HG03045 (cell line): ENCODE data around the gene SRGAP2C.
"Not testable (repeated sequence)": the region's sequence is repeated elsewhere in the genome, so short reads cannot be mapped to it uniquely, and the experiment has no call there.

Experiments
- ATAC-seq: cut with Tn5 transposase; IDR thresholded peaks from one replicate; pipeline ENCODE4 v1.9.1; 2021; ENCODE audit warnings: mild to moderate bottlenecking, moderate library complexity; ENCODE audit not compliant: unreplicated experiment

The SRGAP2C gene

DNA sequence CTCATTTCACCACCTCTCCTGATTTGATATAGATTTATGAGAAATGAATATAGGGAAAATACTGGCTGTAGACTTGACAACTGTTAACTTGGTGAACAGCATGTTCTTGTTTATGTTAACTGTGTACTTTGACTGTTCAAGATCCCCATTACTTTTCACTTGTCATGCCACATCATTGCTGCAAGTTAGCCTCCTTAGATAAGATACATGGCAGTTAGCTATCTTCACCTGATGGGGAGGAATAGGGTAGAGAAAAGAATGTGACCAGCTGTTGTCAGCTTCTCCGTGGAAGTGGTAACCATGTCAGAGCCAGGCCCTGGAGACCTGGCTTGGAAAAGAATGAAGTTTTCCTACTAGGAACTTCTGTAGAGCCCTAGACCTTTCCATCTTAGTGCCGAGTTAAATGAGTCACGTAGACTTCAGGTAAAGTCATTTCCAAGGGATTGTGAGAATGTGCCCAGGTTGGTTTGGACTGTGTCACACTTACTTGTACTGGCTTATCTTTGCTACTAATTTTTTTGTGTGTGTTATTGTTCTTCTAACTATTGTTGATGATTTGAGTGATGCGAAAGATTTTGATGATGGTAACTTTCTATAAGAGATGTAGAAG is 41.6 kb downstream of the SRGAP2C start:
- ATAC-seq = not testable (repeated sequence)

DNA sequence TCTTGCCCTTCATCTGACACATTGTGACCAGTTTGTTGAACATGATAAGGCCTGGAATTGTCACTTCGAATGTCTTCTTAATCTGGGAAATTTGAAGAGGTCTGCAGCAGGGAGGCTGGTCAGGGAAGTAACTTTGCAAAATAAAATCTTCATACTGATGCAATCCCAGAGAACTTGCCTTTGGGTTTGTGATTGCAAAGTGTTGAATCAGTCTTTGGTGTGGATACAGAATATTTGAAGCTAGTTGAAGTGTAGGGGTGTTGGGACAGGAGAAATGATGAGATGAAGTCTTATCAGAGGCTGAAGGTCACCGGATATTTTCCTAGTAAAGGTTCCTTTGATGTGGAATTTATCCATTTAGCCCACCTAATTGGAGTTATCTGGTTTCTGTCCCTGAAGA is 42.1 kb downstream of the SRGAP2C start:
- ATAC-seq = not testable (repeated sequence)

DNA sequence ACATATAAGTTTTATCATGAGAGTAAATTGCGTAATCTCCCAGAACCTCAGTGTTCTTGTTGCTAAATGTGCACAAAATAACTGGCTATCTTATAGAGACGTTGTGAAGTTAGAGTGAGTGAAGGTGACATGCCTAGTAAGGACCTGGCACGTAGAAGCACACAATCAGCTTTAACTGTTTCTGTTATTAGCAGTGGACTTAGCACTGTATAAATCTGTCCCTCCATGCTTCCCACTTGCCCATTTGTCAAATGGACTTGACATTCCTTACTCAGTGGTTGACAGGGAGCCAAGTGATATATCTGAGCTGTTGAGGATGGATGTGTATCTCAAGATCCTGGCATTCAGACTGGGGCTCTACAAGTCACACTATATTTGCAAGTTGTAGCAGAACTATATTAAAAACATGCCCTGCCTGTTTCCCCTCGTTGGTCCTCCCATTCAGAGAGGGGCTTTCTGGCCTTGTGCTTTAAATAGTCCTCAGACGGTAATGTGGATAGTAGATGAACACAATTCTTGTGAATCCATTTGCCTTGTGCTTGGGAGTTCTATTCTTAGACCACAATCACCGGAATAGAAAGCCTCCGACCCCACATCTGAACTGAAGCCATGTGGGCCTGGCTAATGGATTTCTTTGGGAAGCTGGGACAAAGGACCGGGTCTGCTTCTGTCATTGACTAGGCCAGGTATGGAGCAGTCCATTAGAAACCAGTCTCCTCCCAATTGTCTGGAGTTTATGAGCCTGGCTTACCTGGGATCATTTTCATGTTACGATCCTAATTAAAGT is 43.0 kb downstream of the SRGAP2C start:
- not testable (repeated sequence) for ATAC-seq

DNA sequence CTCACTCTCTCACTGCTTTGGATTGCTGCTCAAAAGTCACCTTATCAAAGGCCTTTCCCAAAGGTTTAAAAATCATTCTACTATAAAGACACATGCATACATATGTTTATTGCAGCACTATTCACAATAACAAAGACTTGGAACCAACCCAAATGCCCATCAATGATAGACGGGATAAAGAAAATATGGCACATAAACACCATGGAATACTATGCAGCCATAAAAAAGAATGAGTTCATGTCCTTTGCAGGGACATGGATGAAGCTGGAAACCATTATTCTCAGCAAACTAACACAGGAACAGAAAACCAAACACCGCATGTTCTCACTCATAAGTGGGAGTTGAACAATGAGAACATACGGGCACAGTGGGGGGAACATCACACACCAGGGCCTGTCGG is 45.9 kb downstream of the SRGAP2C start:
- ATAC-seq = not testable (repeated sequence)

DNA sequence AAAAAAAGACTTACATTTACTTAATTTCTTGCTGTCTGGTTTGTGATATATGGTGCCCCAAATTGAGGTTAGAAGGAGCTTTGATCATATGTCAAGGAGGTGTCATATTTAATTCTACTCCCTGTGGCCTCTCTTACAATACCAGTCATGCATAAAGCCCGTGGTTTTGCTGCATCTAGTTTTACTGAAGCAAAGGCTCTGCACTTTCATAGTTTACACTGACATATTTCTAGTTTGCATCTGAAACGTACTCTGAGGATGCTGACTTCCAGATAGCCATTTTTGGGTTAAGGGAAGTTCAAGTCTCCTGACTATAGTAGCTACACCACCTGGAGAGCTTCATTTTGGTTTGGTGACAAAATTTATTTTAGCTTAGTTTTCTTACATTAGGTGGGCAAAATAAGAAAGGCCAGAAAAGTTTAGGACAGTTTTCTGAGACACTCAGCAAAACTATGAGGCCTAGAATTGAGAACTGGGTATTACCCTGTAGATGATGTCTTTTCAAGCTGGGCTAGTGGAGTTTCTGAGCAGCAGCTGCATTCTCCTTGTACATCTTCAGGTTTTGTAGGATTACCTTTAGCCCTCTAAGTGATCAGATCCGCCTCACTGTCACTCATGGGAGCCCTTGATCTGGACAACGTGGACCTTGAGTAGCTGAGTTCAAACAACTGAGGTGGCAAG is 47.8 kb downstream of the SRGAP2C start:
- peak; percentile 52 for ATAC-seq

DNA sequence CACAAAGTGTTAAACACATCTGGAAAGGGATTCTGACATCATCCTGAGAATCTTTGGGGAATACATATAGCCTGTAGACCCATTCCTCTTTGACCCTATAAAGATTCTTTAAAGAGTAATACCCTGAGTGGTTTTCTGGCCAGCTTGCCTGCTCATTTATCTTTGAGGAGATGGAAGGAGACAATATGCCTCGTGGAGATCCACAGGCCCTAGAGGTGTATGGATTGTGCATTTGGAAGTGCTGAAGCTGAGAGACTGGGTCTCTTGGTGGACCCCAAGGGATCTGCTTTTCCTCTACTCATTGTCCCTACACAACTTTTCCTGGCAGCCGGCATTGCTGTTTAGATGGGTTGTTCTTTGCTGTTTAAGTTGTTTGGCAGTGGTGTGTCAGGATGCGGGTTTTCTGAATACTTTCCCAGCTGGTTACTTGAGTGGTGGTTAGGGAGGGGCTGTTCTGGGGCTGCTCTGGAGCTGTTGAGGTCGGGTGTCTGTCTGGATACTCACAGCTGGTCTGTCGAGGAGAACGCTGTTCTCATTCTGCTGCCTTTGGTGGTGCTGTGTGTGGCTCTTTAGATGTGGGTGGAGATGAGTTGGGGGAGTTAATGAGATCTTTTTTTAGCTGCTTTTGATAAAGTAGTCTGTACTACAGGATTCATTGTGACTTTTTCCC is 49.5 kb downstream of the SRGAP2C start:
- ATAC-seq = not testable (repeated sequence)

DNA sequence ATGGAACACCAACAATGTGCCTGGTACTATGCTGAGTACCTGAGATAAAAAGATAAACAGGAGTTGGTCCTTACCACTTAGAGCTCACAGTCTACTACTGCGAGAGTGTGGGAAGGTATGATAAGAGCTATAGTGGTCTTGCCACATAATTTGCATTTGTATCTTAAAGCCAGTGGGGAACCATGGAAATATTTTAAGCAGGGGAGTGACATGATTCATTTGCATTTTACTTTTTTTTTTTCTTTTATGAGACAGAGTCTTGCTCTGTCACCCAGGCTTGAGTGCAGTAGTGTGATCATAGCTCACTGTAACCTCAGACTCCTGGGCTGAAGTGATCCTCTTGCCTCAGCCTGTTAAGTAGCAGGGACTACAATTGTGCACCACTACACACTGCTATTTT is 53.6 kb downstream of the SRGAP2C start:
- peak; percentile 72 for ATAC-seq

DNA sequence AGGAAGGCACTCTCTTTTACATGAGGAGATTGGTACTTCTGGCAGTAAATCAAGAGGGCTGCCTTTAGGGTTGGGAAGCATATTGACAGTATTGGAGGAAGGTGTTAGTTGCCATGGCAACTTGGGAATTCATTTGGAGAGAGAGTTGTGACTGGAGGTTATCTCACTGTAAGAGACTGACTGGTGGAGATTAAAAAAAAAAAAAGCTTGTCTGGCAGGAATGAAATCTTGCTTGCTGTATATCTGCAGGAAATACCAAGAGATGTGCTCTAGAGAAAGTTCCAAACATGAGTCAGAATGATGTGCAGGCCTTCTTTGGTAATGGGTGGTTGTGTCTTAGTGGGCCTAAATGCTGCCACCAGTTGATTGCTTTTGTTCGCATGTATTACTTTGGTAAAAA is 59.1 kb downstream of the SRGAP2C start:
- ATAC-seq = not testable (repeated sequence)

DNA sequence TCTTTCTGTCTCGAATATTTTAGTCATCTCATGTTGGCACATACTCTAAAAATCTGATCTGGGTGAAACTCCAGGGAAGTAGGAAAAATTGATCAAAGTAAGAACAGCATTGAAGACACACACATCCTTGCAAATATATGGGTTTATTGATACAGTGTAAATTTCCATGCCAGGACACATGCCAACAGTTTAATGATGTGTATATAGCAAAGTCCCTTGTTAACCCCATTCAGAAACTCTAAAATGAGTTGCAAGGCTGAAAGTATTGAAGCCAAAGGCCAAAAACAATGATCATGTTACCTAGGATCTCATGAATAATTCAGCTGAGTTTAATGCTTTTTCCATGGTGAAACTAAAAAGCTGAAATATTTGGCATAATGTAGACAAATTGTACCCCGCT is 61.6 kb downstream of the SRGAP2C start:
- not testable (repeated sequence) for ATAC-seq

DNA sequence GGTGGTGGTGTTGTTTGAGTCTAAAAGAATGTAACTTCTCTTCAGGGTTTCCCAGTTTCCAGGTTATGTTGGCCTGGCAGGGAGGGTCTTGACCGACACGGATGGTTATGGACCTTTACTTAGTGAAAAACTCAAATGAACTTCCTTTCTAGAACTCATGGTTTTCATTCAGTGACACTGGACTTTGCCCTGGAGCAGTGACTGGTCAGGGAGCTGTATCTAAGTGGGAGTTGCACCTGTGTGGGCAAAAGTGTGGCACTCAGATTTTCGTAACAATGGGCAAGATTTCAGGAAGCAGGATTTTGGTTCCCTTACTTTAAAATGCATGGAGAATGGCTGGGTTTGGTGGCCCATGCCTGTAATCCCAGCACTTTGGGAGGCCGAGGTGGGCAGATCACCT is 67.9 kb downstream of the SRGAP2C start:
- ATAC-seq = not testable (repeated sequence)

DNA sequence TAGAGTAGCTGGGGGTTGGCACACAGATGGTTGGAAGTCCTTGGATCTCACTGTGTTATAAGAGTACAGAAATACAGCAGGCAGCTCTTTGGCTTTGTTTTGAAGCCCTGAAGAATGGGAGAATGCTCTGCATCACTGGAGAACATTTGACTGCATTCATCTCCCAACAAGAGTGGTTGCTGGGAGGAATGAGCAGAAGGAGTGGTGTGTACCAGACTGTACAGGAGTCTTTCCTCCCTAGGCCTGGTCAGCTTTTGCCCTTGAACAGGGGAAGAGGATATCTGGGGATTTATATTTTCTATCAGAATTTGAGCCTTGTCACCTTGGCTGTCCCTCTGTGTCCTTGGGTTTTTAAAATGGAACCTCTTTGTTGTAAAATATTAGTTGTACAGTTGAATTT is 69.8 kb downstream of the SRGAP2C start:
- not testable (repeated sequence) for ATAC-seq

DNA sequence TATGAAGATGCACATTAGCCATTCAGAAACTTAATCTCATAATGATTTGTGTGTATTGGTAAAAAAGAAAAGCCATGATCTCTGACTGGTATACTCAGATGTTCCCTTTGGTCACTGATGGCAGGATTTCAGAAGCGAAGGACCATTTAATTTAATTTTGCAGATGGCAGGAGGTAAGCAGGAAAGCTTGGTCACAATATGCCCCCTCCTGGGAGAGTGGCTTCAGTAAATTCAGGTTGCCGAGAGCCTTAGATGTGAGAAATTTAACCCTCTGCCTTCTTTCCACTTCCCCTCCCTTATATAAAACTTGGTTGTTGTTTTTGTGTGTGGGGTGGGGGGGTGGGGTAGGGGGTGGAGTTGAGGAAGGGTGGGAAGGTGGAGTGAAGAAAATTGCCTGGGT is 72.9 kb downstream of the SRGAP2C start:
- not testable (repeated sequence) for ATAC-seq

DNA sequence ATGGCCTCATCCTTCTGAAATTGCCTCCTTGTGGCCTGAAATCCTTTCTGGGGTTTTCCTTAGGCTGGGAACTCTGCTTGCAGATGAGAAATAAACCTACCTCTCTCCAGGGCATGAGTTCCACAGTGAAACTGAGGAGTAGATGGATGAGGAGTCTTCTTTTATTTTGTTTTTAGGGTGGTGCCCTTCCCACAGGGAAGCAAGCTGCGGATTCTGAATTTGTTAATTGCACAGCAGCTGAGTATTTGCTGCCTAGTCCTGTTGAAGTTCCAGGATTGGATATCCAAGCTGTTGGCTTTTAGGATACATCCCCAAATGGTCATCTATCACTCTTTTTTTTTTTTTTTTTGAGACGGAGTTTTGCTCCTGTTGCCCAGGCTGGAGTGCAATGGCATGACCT is 73.4 kb downstream of the SRGAP2C start:
- ATAC-seq = not testable (repeated sequence)

DNA sequence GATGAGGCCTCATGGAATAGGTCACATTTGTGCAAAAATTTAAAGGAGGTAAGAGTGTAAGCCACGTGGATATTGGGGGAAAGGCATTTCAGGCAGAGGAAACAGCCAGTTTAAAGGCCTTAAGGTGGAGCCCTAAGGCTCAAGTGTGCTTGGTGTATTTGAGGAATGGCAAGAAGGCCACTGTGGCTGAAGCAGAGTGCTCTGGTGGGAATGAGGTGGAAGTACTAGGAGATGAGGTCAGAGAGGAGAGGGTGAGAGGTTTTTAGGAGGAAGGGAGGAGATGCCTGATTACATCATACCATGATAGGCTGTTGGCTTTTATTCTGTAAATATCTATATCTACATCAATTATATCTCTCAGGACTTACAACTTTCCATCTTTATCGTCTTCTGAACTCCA is 75.4 kb downstream of the SRGAP2C start:
- ATAC-seq = not testable (repeated sequence)

DNA sequence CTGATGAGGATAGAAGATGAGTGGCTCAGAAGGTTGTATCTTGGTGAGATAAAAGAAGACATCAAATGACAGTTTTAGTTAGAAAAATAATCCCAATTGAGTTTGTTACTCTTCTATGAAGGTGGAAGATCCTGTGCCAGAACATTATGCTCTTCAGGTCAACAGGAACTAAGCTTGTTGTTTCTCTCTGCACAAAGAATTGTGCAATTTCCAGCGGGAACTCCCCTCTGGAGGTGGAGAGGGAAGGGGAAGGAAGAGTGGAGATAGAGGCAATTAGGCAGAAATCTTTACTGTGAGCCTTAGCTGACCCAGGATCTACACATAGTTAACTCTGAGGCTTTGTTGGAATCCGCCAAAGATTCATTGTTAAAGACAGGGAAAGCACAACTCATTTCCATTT is 77.4 kb downstream of the SRGAP2C start:
- not testable (repeated sequence) for ATAC-seq

DNA sequence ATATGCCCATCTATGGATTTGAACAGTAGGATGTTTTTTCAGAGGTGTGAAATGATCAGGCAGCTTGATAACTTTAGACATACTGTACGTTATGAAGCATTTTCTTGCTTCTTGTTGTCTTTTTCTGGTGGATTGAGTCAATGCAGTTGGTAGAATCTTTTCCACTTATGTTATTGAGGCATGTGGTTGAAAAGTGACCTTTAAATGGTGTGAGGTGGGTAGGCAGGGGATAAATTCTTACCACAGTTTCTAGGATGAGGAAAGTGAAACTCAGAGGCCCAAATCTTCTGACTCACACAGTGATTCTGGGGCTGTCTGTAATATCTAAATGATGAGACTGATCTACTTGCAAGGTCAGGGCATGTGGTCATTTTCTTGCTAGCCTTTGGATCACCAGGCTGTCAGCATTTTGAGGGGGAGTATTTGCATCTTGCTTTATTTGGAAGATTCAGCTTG is 79.0 kb downstream of the SRGAP2C start:
- peak; percentile 77 for ATAC-seq

DNA sequence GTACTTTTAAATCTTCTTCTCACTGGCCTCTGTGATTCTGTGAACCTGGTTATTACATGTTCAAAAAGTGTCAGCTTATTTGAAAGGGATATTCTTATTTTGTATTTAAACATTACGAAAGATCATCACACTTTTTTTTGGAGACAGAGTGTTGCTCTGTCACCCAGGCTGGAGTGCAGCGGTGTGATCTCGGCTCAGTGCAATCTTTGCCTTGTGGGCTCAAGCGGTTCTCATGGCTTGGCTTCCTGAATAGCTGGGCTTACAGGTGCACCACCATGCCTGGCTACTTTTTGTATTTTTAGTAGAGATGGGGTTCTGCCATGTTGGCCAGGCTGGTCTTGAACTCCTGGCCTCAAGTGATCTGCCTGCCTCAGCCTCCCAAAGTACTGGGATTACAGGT is 82.3 kb downstream of the SRGAP2C start:
- ATAC-seq = not testable (repeated sequence)

DNA sequence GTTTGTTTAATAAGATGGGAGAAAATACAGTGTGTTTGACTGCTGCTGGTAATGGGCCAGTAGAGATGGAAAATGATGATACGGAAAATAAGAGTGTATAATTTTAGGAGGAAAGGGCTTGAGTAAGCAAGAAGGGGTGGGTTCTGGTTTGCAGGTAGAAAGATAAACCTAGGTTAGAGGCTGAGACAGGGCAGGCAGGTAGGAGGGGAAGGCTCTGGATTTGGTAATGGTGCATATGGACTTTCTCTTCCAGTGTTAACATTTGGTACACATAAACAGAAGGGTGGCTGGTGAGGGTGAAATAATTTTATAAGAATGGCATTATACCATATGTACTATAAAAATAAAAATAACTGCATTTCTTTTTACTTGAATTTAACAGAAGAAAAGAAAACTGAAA is 84.5 kb downstream of the SRGAP2C start:
- not testable (repeated sequence) for ATAC-seq

DNA sequence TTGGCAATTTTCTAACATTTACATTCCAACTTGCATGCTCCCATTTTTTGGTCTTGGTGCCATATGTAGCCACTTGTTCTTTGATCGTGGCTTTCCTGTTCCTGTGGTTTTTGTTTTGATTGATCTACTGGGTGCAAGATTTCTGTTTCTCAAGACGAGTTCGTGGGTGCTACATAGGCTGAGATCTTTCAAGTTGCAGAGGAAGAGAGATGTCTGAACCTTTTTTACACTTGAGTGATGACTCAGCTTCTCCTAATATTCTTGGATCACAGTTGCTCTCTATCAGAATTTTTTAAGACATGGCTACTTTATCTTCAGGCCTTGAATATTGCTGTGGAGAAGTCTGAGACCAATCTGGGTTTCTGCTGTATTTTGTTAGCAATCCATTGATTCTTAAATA is 85.2 kb downstream of the SRGAP2C start:
- ATAC-seq = not testable (repeated sequence)

DNA sequence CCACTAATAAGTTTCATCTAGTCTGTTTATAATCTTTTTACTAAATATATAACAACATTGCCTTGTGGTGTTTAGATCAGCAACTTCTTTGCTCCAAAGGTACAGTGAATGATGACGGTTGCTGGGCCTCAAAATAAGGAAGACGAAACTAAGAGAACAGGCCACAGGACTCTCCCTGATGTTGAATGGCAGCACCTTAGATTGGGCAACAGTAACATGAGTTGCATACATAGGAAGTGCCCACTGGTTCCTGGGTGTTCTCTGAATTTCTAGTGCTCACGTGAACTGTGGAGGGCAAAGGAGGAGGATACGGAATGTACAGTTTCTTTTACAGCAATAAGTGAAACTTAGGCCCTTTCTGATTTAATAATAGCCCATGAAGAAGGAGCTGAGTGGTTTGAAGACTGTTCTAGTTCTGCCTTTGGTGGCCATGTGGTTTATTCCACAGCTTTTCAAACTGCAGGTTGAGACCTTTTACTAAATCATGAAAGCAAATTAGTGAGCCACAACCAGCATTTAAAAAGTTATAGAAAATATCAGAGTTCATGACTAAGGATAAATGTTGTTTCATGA is 86.5 kb downstream of the SRGAP2C start:
- peak; percentile 45 for ATAC-seq

DNA sequence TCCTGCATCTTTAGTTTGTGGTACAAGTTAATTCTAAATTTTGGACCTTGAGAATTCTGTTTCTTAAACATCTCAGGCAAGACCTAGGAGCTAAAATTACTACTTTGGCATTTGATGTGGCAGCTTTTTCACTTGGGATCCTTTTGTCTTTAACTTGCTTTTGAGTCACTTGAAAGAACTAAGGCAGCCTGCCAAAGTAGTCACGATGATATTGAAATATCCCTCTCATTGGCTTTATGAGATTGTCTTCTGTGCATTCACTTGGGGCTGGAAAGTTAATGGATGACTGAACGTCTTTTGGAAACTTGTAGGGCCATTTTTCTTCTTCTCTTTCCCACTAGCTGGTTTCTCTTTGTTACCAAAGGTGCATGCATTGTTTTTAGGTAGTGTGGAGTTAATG is 90.7 kb downstream of the SRGAP2C start:
- ATAC-seq = not testable (repeated sequence)
